ENCODE data around the gene LPP.

The LPP gene

GRCh38 chr3:188890572-188891270, 736.8 kb downstream of the LPP start:
- peak; percentile 68 for DNase-seq (ENCODE audit: extremely low read depth, low read depth)
- TF ChIP-seq, protein P1, sequence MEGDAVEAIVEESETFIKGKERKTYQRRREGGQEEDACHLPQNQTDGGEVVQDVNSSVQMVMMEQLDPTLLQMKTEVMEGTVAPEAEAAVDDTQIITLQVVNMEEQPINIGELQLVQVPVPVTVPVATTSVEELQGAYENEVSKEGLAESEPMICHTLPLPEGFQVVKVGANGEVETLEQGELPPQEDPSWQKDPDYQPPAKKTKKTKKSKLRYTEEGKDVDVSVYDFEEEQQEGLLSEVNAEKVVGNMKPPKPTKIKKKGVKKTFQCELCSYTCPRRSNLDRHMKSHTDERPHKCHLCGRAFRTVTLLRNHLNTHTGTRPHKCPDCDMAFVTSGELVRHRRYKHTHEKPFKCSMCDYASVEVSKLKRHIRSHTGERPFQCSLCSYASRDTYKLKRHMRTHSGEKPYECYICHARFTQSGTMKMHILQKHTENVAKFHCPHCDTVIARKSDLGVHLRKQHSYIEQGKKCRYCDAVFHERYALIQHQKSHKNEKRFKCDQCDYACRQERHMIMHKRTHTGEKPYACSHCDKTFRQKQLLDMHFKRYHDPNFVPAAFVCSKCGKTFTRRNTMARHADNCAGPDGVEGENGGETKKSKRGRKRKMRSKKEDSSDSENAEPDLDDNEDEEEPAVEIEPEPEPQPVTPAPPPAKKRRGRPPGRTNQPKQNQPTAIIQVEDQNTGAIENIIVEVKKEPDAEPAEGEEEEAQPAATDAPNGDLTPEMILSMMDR (IDR thresholded peaks at IDR 0.05; ENCODE audit: low read depth, low read length, missing control alignments), result no peak
- no peak overlapping the region for H3K4me3 ChIP-seq (replicated peaks; ENCODE audit: low read depth, low read length)

- no peak overlapping the region for H3K4me3 ChIP-seq (replicated peaks; ENCODE audit: low read depth, low read length)
- TF ChIP-seq, protein P1 (IDR thresholded peaks at IDR 0.05; ENCODE audit: low read depth, low read length, missing control alignments), result no peak
- no peak for DNase-seq (ENCODE audit: extremely low read depth, low read depth)
Measured at GRCh38 chr3:188899881-188900280, 745.9 kb downstream of the LPP start.

DNA sequence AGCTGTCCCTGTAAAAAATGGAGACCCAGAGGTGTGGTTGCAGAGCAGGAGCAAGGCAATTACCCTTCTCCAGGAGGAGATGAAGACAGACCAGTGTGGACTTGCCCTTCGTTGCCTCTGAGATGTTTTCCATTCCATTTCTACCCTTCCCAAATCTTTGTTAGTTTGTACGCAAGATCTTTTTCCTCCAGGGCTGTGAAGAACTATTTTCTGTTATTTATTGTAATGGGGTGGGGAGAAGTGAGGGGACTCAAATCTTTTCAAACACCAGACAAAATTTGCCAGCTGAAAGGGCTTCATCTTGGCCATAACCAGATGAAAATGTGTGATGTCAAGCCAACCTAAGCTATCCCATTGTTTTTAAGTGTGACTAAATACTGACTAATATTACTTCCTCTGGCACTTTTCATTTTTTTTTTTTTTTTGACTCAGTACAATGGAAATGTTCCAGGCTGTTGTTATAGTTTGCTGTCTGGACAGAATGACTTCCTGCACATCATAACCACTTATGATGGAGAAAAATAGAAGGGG, 746.5 kb downstream of the LPP start:
- H3K4me3 ChIP-seq (replicated peaks; ENCODE audit: low read depth, low read length), result no peak overlapping the region
- TF ChIP-seq, protein P1 (IDR thresholded peaks at IDR 0.05; ENCODE audit: low read depth, low read length, missing control alignments), result no peak
- no peak for DNase-seq (ENCODE audit: extremely low read depth, low read depth)

DNA sequence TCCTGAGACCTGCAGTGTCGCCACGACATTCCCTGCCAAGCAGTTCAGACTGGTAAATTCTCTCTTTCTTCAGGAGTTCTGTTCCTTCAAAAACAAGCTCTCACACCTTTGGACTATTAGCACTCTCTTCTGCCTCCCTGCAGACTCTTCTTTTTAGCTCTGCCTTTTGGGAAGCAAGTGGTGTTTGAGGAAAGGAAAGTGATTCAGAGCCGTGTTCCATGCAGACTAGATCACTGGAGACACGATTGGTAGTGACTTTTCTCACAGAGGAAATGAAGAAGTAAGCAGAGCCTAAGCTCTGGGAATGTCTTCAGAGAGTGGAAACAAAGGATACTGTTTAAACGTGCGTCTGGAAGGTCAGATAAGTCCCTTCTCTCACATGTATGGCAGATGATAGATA, 747.2 kb downstream of the LPP start:
- TF ChIP-seq, protein P1 (IDR thresholded peaks at IDR 0.05; ENCODE audit: low read depth, low read length, missing control alignments), result no peak
- no peak for DNase-seq (ENCODE audit: extremely low read depth, low read depth)
- H3K4me3 ChIP-seq (replicated peaks; ENCODE audit: low read depth, low read length), result no peak overlapping the region

DNA sequence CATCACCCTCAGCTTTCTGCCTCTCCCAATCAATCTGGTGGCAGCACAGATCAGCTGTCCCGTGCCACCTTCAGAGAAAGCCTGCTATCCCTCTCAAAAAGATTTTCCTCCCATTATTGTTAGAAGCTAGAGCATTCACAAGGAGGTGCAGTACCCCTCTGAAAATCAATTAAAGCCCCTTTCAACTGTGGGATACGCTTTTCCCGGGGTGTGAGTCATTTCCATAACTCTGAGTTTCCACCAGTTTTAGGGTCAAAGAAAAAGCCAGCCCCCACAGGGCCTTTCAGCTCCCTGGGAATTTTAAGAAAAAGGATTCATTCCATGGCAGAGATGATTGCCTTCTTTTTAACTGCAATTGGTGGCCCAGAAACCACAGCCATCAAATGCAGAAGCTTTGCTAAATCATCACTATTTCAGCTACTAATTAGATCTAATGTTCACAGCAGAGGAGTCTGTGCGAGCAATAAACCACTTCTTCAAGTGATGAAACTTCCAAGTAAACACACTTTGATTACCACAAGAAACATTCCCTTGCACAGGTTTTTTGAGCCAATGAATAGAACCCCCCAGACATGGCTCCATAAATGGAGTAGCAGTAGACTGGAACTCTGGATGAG, 747.8 kb downstream of the LPP start:
- TF ChIP-seq, protein P1 (IDR thresholded peaks at IDR 0.05; ENCODE audit: low read depth, low read length, missing control alignments), result no peak
- H3K4me3 ChIP-seq (replicated peaks; ENCODE audit: low read depth, low read length), result no peak overlapping the region
- no peak for DNase-seq (ENCODE audit: extremely low read depth, low read depth)

- TF ChIP-seq, protein P1 (IDR thresholded peaks at IDR 0.05; ENCODE audit: low read depth, low read length, missing control alignments), result no peak
- no peak overlapping the region for H3K4me3 ChIP-seq (replicated peaks; ENCODE audit: low read depth, low read length)
- DNase-seq (ENCODE audit: extremely low read depth, low read depth), result no peak
Measured at GRCh38 chr3:188904670-188905069, 750.7 kb downstream of the LPP start.
